IMR-90 (cell line): ENCODE results near the gene PCED1A. TPM values are rescaled to one million over a fixed set of nuclear protein-coding genes. Genes with fewer than 3 reads are reported as not detected.

ENCODE experiments used
- BHLHE40 ChIP-seq: fragments of 150-350 bp; IDR thresholded peaks from 2 replicates; pipeline ENCODE4 v1.6.1; 2016; ENCODE audit warnings: mild to moderate bottlenecking, low read depth, low read length
- CHD1 ChIP-seq: IDR thresholded peaks from 2 replicates; pipeline ENCODE4 v1.6.1; 2012; ENCODE audit warnings: low read depth, low read length, improper control_type of control experiment
- MAZ ChIP-seq: IDR thresholded peaks from 2 replicates; pipeline ENCODE4 v1.6.1; 2012; ENCODE audit warnings: low read depth, mild to moderate bottlenecking, low read length, improper control_type of control experiment, moderate library complexity, borderline replicate concordance
- polyA plus RNA-seq, 3 experiments: library from polyadenylated mRNA; depleted of rRNA; stranded (reverse); fragments of >200 nt; gene quantifications; 2 replicates each; pipeline ENCODE4 v1.2.3, GENCODE V29; 2012; ENCODE audit warnings: low replicate concordance in 1 of 3
- total RNA-seq: library from RNA; depleted of rRNA; stranded (reverse); fragments of >200 nt; gene quantifications from 2 replicates; pipeline ENCODE4 v1.2.3, GENCODE V29; 2012

The PCED1A gene
- total and polyA plus RNA-seq, 2 of the 4 experiments (the other 2 are of a cell fraction): 9.7 to 33.4 TPM

GRCh38 chr20:2820896-2821869 is 19.3 kb downstream of the PCED1A start (continued):
- TF ChIP-seq CHD1 (no peak), BHLHE40 (no peak), MAZ (no peak)
